HCT116 (cell line): ENCODE data around the gene CBFB. TPM values are rescaled to one million over a fixed set of nuclear protein-coding genes. Genes with fewer than 3 reads are reported as not detected.

Experiments used
- ATAC-seq: fragments of 200-7000 bp; cut with Tn5 transposase; 2 replicates; pipeline ENCODE4 v1.9.1; 2020; ENCODE audit warnings: mild to moderate bottlenecking, moderate library complexity
- BruUV-seq: library from RNA; stranded (reverse); fragments of 400-500 nt; replicated peaks from 2 replicates; lab custom pipeline; 2021; lab: Mats Ljungman, UMichigan
- CTCF ChIA-PET: fragments of 300-600 bp; sonication (Branson Sonifier 250); formaldehyde crosslinking; loops from one replicate; lab custom pipeline; 2021; ENCODE audit warnings: antibody characterized with exemption; lab: Charles Lee
- POLR2A ChIA-PET: fragments of 300-600, 350-600 bp; sonication (Branson Sonifier 250); formaldehyde crosslinking; loops from one replicate; lab custom pipeline; 2021; ENCODE audit warnings: antibody characterized with exemption; lab: Charles Lee
- RAD21 ChIA-PET, 2 experiments: fragments of 300-600 bp; sonication (Branson Sonifier 250); formaldehyde crosslinking; loops; one replicate each; lab custom pipeline; 2023; ENCODE audit warnings: low total read pairs in 2 of 2; ENCODE audit not compliant: uncharacterized antibody in 2 of 2, unreplicated experiment in 2 of 2, low non-redundant PET in 1 of 2; lab: Charles Lee
- DNase-seq: peaks from one replicate; pipeline ENCODE4 v3.0.0-alpha.2; 2010; ENCODE audit warnings: low read depth, low spot score
- H2AFZ ChIP-seq: fragments of 200-600 bp; shearing (Covaris generic), sonication (generic); 2 replicates; pipeline ENCODE4 v1.6.1; 2017; ENCODE audit warnings: low read depth, mixed run types, mixed read lengths, antibody characterized with exemption, low read length; ENCODE audit not compliant: poor library complexity, severe bottlenecking
- H3K27ac ChIP-seq: 2 replicates; pipeline ENCODE4 v1.5.1; 2012; ENCODE audit warnings: low read depth, low read length
- H3K27me3 ChIP-seq: fragments of 200-600 bp; sonication (generic); 2 replicates; pipeline ENCODE4 v1.6.1; 2016; ENCODE audit warnings: mixed run types, low read length, mixed read lengths; ENCODE audit not compliant: insufficient read depth
- H3K36me3 ChIP-seq, 2 experiments: fragments of 200-500 bp in 1 of 2; fragments of 200-600 bp in 1 of 2; sonication (Bioruptor generic) in 1 of 2; sonication (generic) in 1 of 2; 2 replicates each; pipeline versions ENCODE4 v1.5.1 to v1.6.1; 2014 to 2016; ENCODE audit warnings: low read length in 2 of 2, inconsistent platforms in 1 of 2, mixed read lengths in 1 of 2, mixed run types in 1 of 2; ENCODE audit not compliant: insufficient read depth in 2 of 2, control insufficient read depth in 1 of 2
- H3K4me1 ChIP-seq, 2 experiments: fragments of 200-600 bp in 1 of 2; sonication (generic) in 1 of 2; 2 replicates each; pipeline versions ENCODE4 v1.5.1 to v1.6.1; 2012 to 2017; ENCODE audit warnings: low read length in 2 of 2, inconsistent platforms in 1 of 2, mild to moderate bottlenecking in 1 of 2, mixed read lengths in 1 of 2, mixed run types in 1 of 2, moderate library complexity in 1 of 2; ENCODE audit not compliant: insufficient read depth in 2 of 2, control insufficient read depth in 1 of 2
- H3K4me2 ChIP-seq: fragments of 200-600 bp; sonication (generic); 2 replicates; pipeline ENCODE4 v1.6.1; 2017; ENCODE audit warnings: mixed run types, low read length, mixed read lengths
- H3K4me3 ChIP-seq, 2 experiments: fragments of 200-600 bp in 1 of 2; sonication (generic) in 1 of 2; replicated peaks in 1 of 2; 2 replicates each; pipeline ENCODE4 v1.5.1; 2011 to 2016; ENCODE audit warnings: low read length in 2 of 2, control low read depth in 1 of 2, low read depth in 1 of 2, mild to moderate bottlenecking in 1 of 2, mixed read lengths in 1 of 2, mixed run types in 1 of 2
- H3K79me2 ChIP-seq: fragments of 200-600 bp; sonication (generic); 2 replicates; pipeline ENCODE4 v1.6.1; 2017; ENCODE audit warnings: mild to moderate bottlenecking, mixed run types, low read length, moderate library complexity, mixed read lengths; ENCODE audit not compliant: insufficient read depth
- H3K9ac ChIP-seq: fragments of 200-600 bp; sonication (generic); 2 replicates; pipeline ENCODE4 v1.6.1; 2016; ENCODE audit warnings: low read length, mixed read lengths
- H3K9me2 ChIP-seq: fragments of 200-600 bp; sonication (generic), shearing (Covaris generic); 2 replicates; pipeline ENCODE4 v1.6.1; 2017; ENCODE audit warnings: mixed run types, mild to moderate bottlenecking, moderate library complexity; ENCODE audit not compliant: insufficient read depth
- H3K9me3 ChIP-seq, 2 experiments: fragments of 200-500 bp in 1 of 2; fragments of 200-600 bp in 1 of 2; sonication (Bioruptor generic) in 1 of 2; sonication (generic) in 1 of 2; 2 replicates each; pipeline ENCODE4 v1.6.1; 2014 to 2017; ENCODE audit warnings: low read length in 2 of 2, mixed read lengths in 2 of 2, inconsistent platforms in 1 of 2, low read depth in 1 of 2, mild to moderate bottlenecking in 1 of 2, mixed run types in 1 of 2, moderate library complexity in 1 of 2; ENCODE audit not compliant: control insufficient read depth in 1 of 2, insufficient read depth in 1 of 2
- H4K20me1 ChIP-seq: fragments of 200-600 bp; sonication (generic), shearing (Covaris generic); 2 replicates; pipeline ENCODE4 v1.6.1; 2017; ENCODE audit warnings: mixed run types, mild to moderate bottlenecking, moderate library complexity; ENCODE audit not compliant: insufficient read depth
- CBX3 ChIP-seq: IDR thresholded peaks from 2 replicates; pipeline ENCODE4 v1.6.1; 2012; ENCODE audit warnings: low read depth
- CEBPB ChIP-seq: IDR thresholded peaks from 2 replicates; pipeline ENCODE4 v1.6.1; 2012; ENCODE audit warnings: low read depth
- CTCF ChIP-seq, 3 experiments: fragments of 200-600 bp in 1 of 3; sonication (generic) in 1 of 3; IDR thresholded peaks in 2 of 3; conservative IDR thresholded peaks in 1 of 3; 2 replicates each; pipeline ENCODE4 v1.5.1; 2012 to 2017; ENCODE audit warnings: low read depth in 2 of 3, low read length in 2 of 3, antibody characterized with exemption in 1 of 3, borderline replicate concordance in 1 of 3, control low read depth in 1 of 3, mild to moderate bottlenecking in 1 of 3, mixed read lengths in 1 of 3, mixed run types in 1 of 3, moderate library complexity in 1 of 3; ENCODE audit not compliant: insufficient read depth in 1 of 3
- EGR1 ChIP-seq: IDR thresholded peaks from 2 replicates; pipeline ENCODE4 v1.6.1; 2012; ENCODE audit warnings: low read depth
- ELF1 ChIP-seq: IDR thresholded peaks from 2 replicates; pipeline ENCODE4 v1.6.1; 2012; ENCODE audit warnings: low read depth, borderline replicate concordance
- EZH2phosphoT487 ChIP-seq: fragments of 200-600 bp; IDR thresholded peaks from 2 replicates; pipeline ENCODE4 v1.6.1; 2018; ENCODE audit warnings: antibody characterized with exemption, borderline replicate concordance
- FOSL1 ChIP-seq: IDR thresholded peaks from 2 replicates; pipeline ENCODE4 v1.6.1; 2012; ENCODE audit warnings: low read depth
- JUND ChIP-seq: IDR thresholded peaks from 2 replicates; pipeline ENCODE4 v1.6.1; 2012
- POLR2A ChIP-seq: IDR thresholded peaks from 2 replicates; pipeline ENCODE4 v1.7.0; 2011; ENCODE audit warnings: borderline replicate concordance; ENCODE audit not compliant: insufficient read depth, insufficient read length; ENCODE audit errors: extremely low read depth
- POLR2AphosphoS5 ChIP-seq: IDR thresholded peaks from 2 replicates; pipeline ENCODE4 v1.6.1; 2011; ENCODE audit warnings: mild to moderate bottlenecking, low read depth, low read length, moderate library complexity
- RAD21 ChIP-seq: IDR thresholded peaks from 2 replicates; pipeline ENCODE4 v1.6.1; 2012; ENCODE audit warnings: low read depth, mild to moderate bottlenecking
- REST ChIP-seq: IDR thresholded peaks from 2 replicates; pipeline ENCODE4 v1.6.1; 2012; ENCODE audit warnings: low read depth
- SP1 ChIP-seq: IDR thresholded peaks from 2 replicates; pipeline ENCODE4 v1.6.1; 2012; ENCODE audit warnings: low read depth
- SRF ChIP-seq: IDR thresholded peaks from 2 replicates; pipeline ENCODE4 v1.6.1; 2012; ENCODE audit warnings: low read depth
- TCF7L2 ChIP-seq: IDR thresholded peaks from 2 replicates; pipeline ENCODE4 v1.7.0; 2011; ENCODE audit warnings: borderline replicate concordance, inconsistent platforms; ENCODE audit not compliant: insufficient read depth, insufficient read length; ENCODE audit errors: extremely low read depth
- YY1 ChIP-seq: IDR thresholded peaks from 2 replicates; pipeline ENCODE4 v1.6.1; 2011; ENCODE audit warnings: low read length, low read depth, moderate library complexity, mild to moderate bottlenecking; ENCODE audit not compliant: insufficient replicate concordance; ENCODE audit errors: extremely low read depth
- ZBTB33 ChIP-seq: IDR thresholded peaks from 2 replicates; pipeline ENCODE4 v1.6.1; 2011; ENCODE audit warnings: mild to moderate bottlenecking, low read length, moderate library complexity; ENCODE audit not compliant: insufficient replicate concordance; ENCODE audit errors: extremely low read depth
- ZFX ChIP-seq: fragments of 450-650 bp; IDR thresholded peaks from 2 replicates; pipeline ENCODE4 v1.6.1; 2017
- intact Hi-C: fragments of 100-400 bp; cut with micrococcal nuclease; formaldehyde crosslinking; loops from 2 replicates; pipeline ENCODE4 v1.10.0; 2022
- total RNA-seq: library from RNA; stranded (reverse); gene quantifications from one replicate; pipeline ENCODE4 v1.2.1, GENCODE V29; 2021; ENCODE audit not compliant: unreplicated experiment

Gene CBFB
- total RNA-seq, 1 experiment from 2014 or later = 101 TPM

GRCh38 chr16:67022531-67023214, 6.3 kb upstream of the CBFB start:
- ATAC-seq = no peak
- no TSS peak for BruUV-seq
- Histone ChIP-seq H3K9me3 (no peaks in the 10 kb centered on the region), H3K4me2 (no peak overlapping the region), H3K4me3 (no peak overlapping the region), H2AFZ (no peak overlapping the region), H3K36me3 (no peaks in the 10 kb centered on the region), H3K27ac (no peak overlapping the region), H3K27me3 (no peaks in the 10 kb centered on the region), H3K9ac (no peak overlapping the region), H4K20me1 (no peaks in the 10 kb centered on the region), H3K79me2 (no peaks in the 10 kb centered on the region), H3K9me2 (no peaks in the 10 kb centered on the region), H3K4me1 (peaks cover 0 to 11% of the 10 kb centered on the region in 2 experiments; a peak in 3 of 4 replicates)
- ChIA-PET RAD21 (no interaction called here), CTCF (interaction anchor here (1.7 kb wide), 1 partner anchor 62 kb away, joined by 5 read pairs; the partner anchor contains the start of gene CES3), POLR2A (no interaction called here)
- intact Hi-C loops = no loop called here
- DNase-seq = no peak
- no peak for TF ChIP-seq POLR2A
- TF ChIP-seq REST = no peak
- TF ChIP-seq CBX3 = no peak
- no peak for TF ChIP-seq EZH2phosphoT487
- TF ChIP-seq SRF = no peak
- no peak for TF ChIP-seq EGR1
- TF ChIP-seq FOSL1 = no peak
- TF ChIP-seq CEBPB = no peak
- TF ChIP-seq RAD21 = no peak
- no peak for TF ChIP-seq POLR2AphosphoS5
- no peak for TF ChIP-seq SP1
- no peak for TF ChIP-seq TCF7L2
- TF ChIP-seq ZFX = no peak
- TF ChIP-seq JUND = no peak
- no peak for TF ChIP-seq ELF1
- TF ChIP-seq ZBTB33 = no peak
- TF ChIP-seq YY1 = no peak
- no peak for TF ChIP-seq CTCF (IDR thresholded peaks at IDR 0.05 in 2 of 3, conservative IDR thresholded peaks at IDR 0.05 in 1 of 3; ENCODE audit: borderline replicate concordance in 1 of 3, insufficient read depth in 1 of 3, low read depth in 2 of 3, low read length in 2 of 3)
